BLaER1 treated with 17β-estradiol and CSF1 and Interleukin-3, amounts not matched to agents 10 nM and 100 nM (cell line): ENCODE measurements around the gene ZNF605.
"Not testable (repeated sequence)": the region's sequence is repeated elsewhere in the genome, so short reads cannot be mapped to it uniquely, and the experiment has no call there.

ENCODE experiments used
- H3K27ac ChIP-seq, 11 experiments: shearing (Covaris generic); formaldehyde crosslinking; 2 replicates each; pipeline ENCODE4 v1.8.1; 2022
- H3K27me3 ChIP-seq, 11 experiments: shearing (Covaris generic); formaldehyde crosslinking; 2 replicates each; pipeline ENCODE4 v1.8.1; 2022
- H3K36me3 ChIP-seq, 11 experiments: shearing (Covaris generic); formaldehyde crosslinking; 2 replicates each; pipeline ENCODE4 v1.8.1; 2022
- H3K4me1 ChIP-seq, 10 experiments: shearing (Covaris generic); formaldehyde crosslinking; 2 replicates each; pipeline ENCODE4 v1.8.1; 2022
- H3K4me2 ChIP-seq, 11 experiments: shearing (Covaris generic); formaldehyde crosslinking; 2 replicates each; pipeline ENCODE4 v1.8.1; 2022
- H3K4me3 ChIP-seq, 10 experiments: shearing (Covaris generic); formaldehyde crosslinking; 2 replicates each; pipeline ENCODE4 v1.8.1; 2022
- H3K9ac ChIP-seq, 11 experiments: shearing (Covaris generic); formaldehyde crosslinking; 2 replicates each; pipeline ENCODE4 v1.8.1; 2022
- H3K9me3 ChIP-seq, 11 experiments: shearing (Covaris generic); formaldehyde crosslinking; replicated peaks in 1 of 11; 2 replicates each; pipeline ENCODE4 v1.8.1; 2022
- H4K20me1 ChIP-seq, 11 experiments: shearing (Covaris generic); formaldehyde crosslinking; 2 replicates each; pipeline ENCODE4 v1.8.1; 2022
- Cebpa-rat ChIP-seq, 11 experiments: shearing (Covaris generic); IDR thresholded peaks; 2 replicates each; pipeline ENCODE4 v1.8.1; 2022

ZNF605 gene

DNA sequence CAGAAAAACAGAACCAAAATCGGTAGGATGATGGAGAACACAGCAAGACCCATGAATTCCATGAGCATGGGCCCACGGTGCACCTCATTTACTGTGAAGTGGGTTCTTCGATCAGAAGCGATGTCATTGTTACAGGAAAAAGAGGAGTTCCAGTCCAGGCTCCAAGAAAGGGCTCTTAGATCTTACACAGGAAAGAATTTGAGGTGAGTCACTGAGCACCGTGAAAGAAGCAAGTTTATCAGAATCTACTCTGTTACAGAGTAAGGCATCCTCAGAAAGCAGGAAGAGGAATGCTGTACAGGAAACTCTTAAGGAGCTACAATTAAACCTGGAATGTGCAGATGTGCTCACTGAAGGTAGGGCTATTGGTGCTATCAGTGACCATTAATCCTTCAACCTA is 57.1 kb downstream of the ZNF605 start:
- H3K9me3 ChIP-seq: peaks cover 42 to 97% (median 82%) of the 10 kb centered on the region in 11 experiments
- H3K27ac ChIP-seq: no peak overlapping the region
- no peak overlapping the region for H3K9ac ChIP-seq

DNA sequence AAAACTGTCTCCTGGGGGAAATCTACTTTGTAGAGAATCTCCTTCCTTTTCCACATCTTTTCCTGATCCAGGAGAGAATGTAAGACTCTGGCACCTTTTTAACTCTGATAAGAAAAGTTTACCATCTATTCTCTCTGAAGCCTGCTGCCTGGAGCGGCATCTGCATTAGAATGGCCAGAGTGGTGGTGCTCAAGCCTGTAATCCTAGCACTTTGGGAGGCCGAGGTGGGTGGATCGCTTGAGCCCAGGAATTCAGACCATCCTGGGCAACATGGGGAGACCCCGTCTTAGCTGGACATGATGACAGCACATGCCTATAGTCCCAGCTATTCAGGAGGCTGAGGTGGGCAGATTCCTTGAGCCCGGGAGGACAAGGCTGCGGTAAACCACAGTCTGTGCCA is 67.3 kb downstream of the ZNF605 start:
- TF ChIP-seq Cebpa-rat (IDR thresholded peaks at IDR 0.05): no peak
- peak overlapping the region in 8 of 10 experiments; percentile 80 to 98 (median 88); a peak in 7 of 20 replicates for H3K4me3 ChIP-seq
- H3K4me1 ChIP-seq: peaks cover 0 to 11% (median 8%) of the 10 kb centered on the region in 10 experiments; a peak in 8 of 20 replicates
- H3K27me3 ChIP-seq: no peaks in the 10 kb centered on the region
- no peak overlapping the region; a peak in 1 of 22 replicates for H3K9ac ChIP-seq
- H3K27ac ChIP-seq: peak overlapping the region in 1 of 11 experiments; percentile 98; a peak in 1 of 22 replicates
- H3K36me3 ChIP-seq: peaks cover 23 to 34% (median 28%) of the 10 kb centered on the region in 11 experiments
- no peaks in the 10 kb centered on the region for H4K20me1 ChIP-seq
- H3K9me3 ChIP-seq: peaks cover 39 to 90% (median 68%) of the 10 kb centered on the region in 11 experiments
- H3K4me2 ChIP-seq: peak overlapping the region in 7 of 11 experiments; percentile 81 to 92 (median 86); a peak in 7 of 22 replicates

More for the DNA sequence above, 57.1 kb downstream of the ZNF605 start:
- TF ChIP-seq Cebpa-rat (IDR thresholded peaks at IDR 0.05): no peak
- Histone ChIP-seq H3K4me3 (no peak overlapping the region), H4K20me1 (no peaks in the 10 kb centered on the region), H3K4me2 (no peak overlapping the region), H3K27me3 (no peaks in the 10 kb centered on the region), H3K4me1 (no peaks in the 10 kb centered on the region), H3K36me3 (peaks cover 0 to 4% (median 0%) of the 10 kb centered on the region in 11 experiments; a peak in 2 of 22 replicates)

DNA sequence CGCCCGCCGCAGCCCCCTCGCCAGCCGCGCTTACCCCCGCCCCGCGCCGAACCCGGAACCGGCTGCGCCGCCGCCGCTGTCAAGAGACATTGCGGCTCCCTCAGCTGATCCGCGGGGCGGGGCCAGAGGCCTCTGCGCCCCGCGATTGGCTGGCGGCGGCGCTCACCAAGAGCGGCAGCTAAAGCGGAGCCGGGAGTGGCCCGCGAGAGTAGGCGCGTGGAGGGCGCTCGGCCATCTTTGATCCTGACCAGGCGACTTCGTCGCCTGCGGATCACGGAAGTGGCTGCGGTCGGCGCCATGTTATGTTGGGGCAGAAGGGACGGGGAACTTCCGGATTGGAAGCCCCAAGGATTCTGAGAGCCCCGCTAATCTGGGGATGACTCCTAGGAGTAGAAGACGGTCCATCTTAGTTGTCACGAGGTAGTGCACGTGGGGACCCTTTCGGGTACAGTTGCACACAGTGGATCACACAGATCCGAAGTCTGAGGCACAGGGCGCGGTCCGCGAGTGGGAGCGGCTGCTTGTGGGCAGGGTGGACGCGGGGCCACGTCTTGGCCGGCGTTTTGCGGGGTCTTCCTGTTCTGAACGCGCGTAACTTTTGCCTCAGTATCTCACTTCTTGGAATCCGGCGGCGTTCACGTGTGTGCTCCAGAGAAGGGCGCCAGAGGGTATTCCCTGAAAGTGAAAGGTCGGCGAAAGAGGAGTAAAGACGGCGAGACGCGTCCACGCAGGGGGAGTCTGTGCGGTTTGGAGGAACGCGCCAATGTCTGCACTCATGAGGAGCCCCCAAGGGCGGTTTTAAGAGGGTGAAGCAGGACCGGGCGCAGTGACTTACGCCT is 68.4 kb downstream of the ZNF605 start, which contains the start of gene CHFR:
Gene CHFR, minus strand, starts transcription at position 93 of the 839 bp plus-strand sequence. CDS start 277 bp downstream, outside the sequence.
- Histone ChIP-seq H3K27ac (peak within 1 kb of the TSS; percentile 93 to 99 (median 97)), H3K9ac (peak within 1 kb of the TSS; percentile 82 to 97 (median 92)), H3K27me3 (no peaks in the 10 kb centered on the region), H3K36me3 (peaks cover 34 to 45% (median 37%) of the 10 kb centered on the region in 11 experiments), H3K4me3 (peak within 1 kb of the TSS; percentile 80 to 98 (median 89)), H3K4me2 (peak within 1 kb of the TSS; percentile 76 to 92 (median 85)), H3K4me1 (peaks cover 0 to 14% (median 8%) of the 10 kb centered on the region in 10 experiments; a peak in 10 of 20 replicates), H3K9me3 (peaks cover 48 to 92% (median 75%) of the 10 kb centered on the region in 11 experiments), H4K20me1 (peaks cover 0 to 4% (median 0%) of the 10 kb centered on the region in 11 experiments; a peak in 6 of 22 replicates)
- TF ChIP-seq Cebpa-rat (IDR thresholded peaks at IDR 0.05): no peak

DNA sequence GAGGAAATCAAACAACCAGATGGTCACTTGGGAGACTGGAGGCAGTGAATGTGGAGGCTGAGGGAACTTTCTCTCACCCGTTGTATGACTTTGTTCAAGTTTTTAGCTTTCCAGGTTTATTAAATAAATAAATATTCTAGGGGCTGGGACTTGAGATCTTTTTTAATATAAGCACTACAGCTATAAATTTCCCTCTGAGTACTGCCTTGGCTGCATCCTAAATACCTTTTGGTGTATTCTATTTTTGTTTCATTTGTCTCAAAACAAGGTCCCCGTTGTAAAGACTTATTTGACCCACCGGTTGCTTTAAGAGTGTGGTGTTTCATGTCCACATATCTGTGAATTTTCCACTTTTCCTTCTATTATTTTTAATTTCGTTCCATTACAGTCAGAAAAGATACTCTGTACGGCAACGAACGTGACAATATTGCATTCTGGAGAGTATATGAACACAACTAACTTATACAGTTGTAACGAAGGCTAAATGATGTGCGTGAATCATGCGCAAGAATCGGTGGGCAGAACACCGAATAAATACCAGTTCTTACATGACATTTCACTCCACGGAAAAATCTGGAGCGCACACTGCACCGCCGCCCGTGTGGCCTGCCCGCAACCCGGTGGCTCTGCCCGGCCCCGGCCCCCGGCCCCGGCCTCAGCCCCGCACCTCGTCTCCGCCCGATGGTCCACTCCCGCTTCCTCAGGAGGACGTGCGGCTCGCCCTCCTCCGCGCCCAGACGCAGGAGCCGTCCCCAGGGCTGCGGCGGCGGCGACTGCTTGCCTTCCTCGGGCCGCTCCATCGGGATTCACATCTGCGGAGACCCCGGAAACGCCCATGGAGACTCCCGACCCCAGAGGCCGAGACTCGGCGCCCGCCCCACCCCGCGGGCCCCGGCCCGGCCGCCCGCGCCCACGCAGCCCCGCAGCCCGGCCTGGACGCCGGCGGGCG is 69.3 kb downstream of the ZNF605 start:
- H4K20me1 ChIP-seq: peaks cover 0 to 13% (median 0%) of the 10 kb centered on the region in 11 experiments; a peak in 10 of 22 replicates
- peaks cover 43 to 55% (median 46%) of the 10 kb centered on the region in 11 experiments for H3K36me3 ChIP-seq
- peak overlapping the region; percentile 93 to 99 (median 97) for H3K27ac ChIP-seq
- peaks cover 57 to 94% (median 77%) of the 10 kb centered on the region in 11 experiments for H3K9me3 ChIP-seq
- H3K27me3 ChIP-seq: no peaks in the 10 kb centered on the region
- no peak for TF ChIP-seq Cebpa-rat (IDR thresholded peaks at IDR 0.05)
- peak overlapping the region; percentile 52 to 84 (median 69) for H3K4me2 ChIP-seq
- H3K9ac ChIP-seq: peak overlapping the region; percentile 82 to 97 (median 92)
- H3K4me1 ChIP-seq: peaks cover 0 to 23% (median 8%) of the 10 kb centered on the region in 10 experiments; a peak in 11 of 20 replicates
- peak overlapping the region; percentile 80 to 98 (median 89) for H3K4me3 ChIP-seq

DNA sequence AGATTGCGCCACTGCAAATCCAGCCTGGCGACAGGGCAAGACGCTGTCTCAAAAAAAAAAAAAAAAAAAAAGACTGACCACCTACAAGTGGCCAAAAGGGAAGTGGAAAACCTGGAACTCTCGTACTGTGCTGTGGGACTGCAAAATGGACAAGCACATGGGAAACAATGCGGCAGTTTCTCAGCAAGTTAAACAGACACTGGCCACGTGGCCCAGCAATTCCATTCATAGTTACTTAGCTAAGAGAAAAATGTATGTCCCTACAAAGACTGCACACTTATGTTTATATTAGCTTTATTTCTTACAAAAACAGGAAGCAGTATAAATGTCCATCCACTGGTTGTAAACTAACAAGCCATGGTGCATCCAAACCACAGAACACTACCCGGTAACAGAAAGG is 74.3 kb downstream of the ZNF605 start:
- Histone ChIP-seq H3K27me3 (no peaks in the 10 kb centered on the region), H3K9me3 (peaks cover 24 to 75% (median 63%) of the 10 kb centered on the region in 11 experiments), H3K4me3 (no peak overlapping the region), H3K4me1 (peaks cover 0 to 22% (median 0%) of the 10 kb centered on the region in 10 experiments; a peak in 5 of 20 replicates), H3K4me2 (peak overlapping the region in 2 of 11 experiments; percentile 12 to 47; a peak in 4 of 22 replicates), H4K20me1 (peaks cover 0 to 61% (median 4%) of the 10 kb centered on the region in 11 experiments; a peak in 10 of 22 replicates), H3K27ac (no peak overlapping the region), H3K36me3 (peaks cover 86 to 99% (median 93%) of the 10 kb centered on the region in 11 experiments), H3K9ac (no peak overlapping the region)
- TF ChIP-seq Cebpa-rat (IDR thresholded peaks at IDR 0.05): no peak

DNA sequence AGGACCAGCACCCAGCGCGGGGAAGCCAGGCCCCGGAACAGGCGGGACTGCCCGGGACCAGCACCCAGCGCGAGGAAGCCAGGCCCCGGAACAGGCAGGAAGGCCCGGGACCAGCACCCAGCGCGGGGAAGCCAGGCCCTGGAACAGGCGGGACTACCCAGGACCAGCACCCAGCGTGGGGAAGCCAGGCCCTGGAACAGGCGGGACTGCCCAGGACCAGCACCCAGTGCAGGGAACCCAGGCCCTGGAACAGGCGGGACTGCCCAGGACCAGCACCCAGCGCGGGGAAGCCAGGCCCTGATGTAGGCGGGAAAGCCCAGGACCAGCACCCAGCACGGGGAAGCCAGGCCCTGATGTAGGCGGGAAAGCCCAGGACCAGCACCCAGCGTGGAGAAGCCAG is 81.5 kb downstream of the ZNF605 start:
- Histone ChIP-seq H3K36me3 (peaks cover 93 to 100% (median 100%) of the 10 kb centered on the region in 11 experiments), H4K20me1 (peaks cover 0 to 84% (median 31%) of the 10 kb centered on the region in 11 experiments; a peak in 17 of 22 replicates), H3K9ac (peak overlapping the region in 3 of 11 experiments; percentile 9 to 29 (median 12); a peak in 1 of 22 replicates)
- H3K4me3 ChIP-seq, H3K27ac ChIP-seq, H3K9me3 ChIP-seq, H3K27me3 ChIP-seq, H3K4me2 ChIP-seq, H3K4me1 ChIP-seq: not testable (repeated sequence)

DNA sequence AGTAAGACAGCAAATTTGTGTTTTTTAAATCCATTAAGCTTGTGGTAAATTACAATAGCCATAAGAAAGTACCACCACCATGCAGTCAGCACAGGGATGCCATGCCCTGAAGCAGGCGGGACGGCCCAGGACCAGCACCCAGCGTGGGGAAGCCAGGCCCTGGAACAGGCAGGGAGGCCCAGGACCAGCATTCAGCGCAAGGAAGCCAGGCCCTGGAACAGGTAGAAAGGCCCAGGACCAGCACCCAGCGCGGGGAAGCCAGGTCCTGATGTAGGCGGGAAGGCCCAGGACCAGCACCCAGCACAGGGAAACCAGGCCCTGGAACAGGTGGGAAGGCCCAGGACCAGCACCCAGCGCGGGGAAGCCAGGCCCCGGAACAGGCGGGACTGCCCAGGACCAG is 81.9 kb downstream of the ZNF605 start:
- no peak for TF ChIP-seq Cebpa-rat (IDR thresholded peaks at IDR 0.05)

DNA sequence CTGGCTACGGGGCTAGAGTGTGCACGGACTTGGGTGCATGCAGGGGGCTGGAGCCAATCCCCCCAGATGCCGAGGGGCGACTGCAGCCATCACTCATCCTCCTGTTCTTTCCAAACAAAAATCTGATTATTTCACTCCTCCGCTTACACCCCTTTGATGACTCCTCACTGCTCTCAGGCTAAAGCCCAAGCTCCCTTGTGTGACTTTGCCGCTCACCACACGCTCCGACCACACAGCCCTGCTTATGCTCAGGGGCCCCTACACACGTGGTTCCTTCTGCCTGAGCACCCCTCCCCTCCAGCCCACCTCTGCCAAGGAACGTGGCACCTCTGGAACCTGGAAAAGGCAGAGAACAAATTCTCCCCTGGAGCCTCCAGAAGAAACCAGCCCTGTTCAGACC is 82.4 kb downstream of the ZNF605 start:
- H3K27me3 ChIP-seq: no peaks in the 10 kb centered on the region
- TF ChIP-seq Cebpa-rat (IDR thresholded peaks at IDR 0.05): no peak
- 0 out of 22 replicates have a peak overlapping the region, but pooled peaks of 1 of the 11 experiments have one; percentile 9 for H3K9ac ChIP-seq
- peaks cover 0 to 80% (median 31%) of the 10 kb centered on the region in 11 experiments; a peak in 17 of 22 replicates for H4K20me1 ChIP-seq
- H3K4me2 ChIP-seq: no peak overlapping the region
- no peak overlapping the region for H3K27ac ChIP-seq
- H3K4me3 ChIP-seq: no peak overlapping the region
- H3K36me3 ChIP-seq: peaks cover 88 to 97% (median 96%) of the 10 kb centered on the region in 11 experiments
- peaks cover 0 to 7% (median 0%) of the 10 kb centered on the region in 10 experiments; a peak in 6 of 20 replicates for H3K4me1 ChIP-seq
- H3K9me3 ChIP-seq: no peaks in the 10 kb centered on the region

More for the DNA sequence above, 81.9 kb downstream of the ZNF605 start:
- H3K27ac ChIP-seq: no peak overlapping the region
- H3K4me3 ChIP-seq: no peak overlapping the region
- peaks cover 0 to 6% (median 0%) of the 10 kb centered on the region in 10 experiments; a peak in 6 of 20 replicates for H3K4me1 ChIP-seq
- H3K9me3 ChIP-seq: 0 out of 22 replicates have a peak, but pooled peaks cover 0 to 3% (median 0%) of the 10 kb centered on the region in 11 experiments
- peaks cover 92 to 100% (median 100%) of the 10 kb centered on the region in 11 experiments for H3K36me3 ChIP-seq
- H3K27me3 ChIP-seq: no peaks in the 10 kb centered on the region
- no peak overlapping the region for H3K4me2 ChIP-seq
- peaks cover 0 to 84% (median 31%) of the 10 kb centered on the region in 11 experiments; a peak in 17 of 22 replicates for H4K20me1 ChIP-seq
- peak overlapping the region in 3 of 11 experiments; percentile 9 to 29 (median 12); a peak in 1 of 22 replicates for H3K9ac ChIP-seq
